IPS DF 6.9 (cell line): ENCODE results near the gene MAP3K14.

Experiments used
- DNase-seq: peaks from one replicate; pipeline ENCODE4 v3.0.0-alpha.2; 2013; ENCODE audit warnings: low read depth, low spot score
- H3K27ac ChIP-seq: one replicate; pipeline ENCODE4 v1.5.1; 2013; ENCODE audit warnings: low read length, control low read depth
- H3K27me3 ChIP-seq: 2 replicates; pipeline ENCODE4 v1.6.1; 2013; ENCODE audit warnings: mild to moderate bottlenecking, low read length; ENCODE audit not compliant: control insufficient read depth, insufficient read depth
- H3K36me3 ChIP-seq: 2 replicates; pipeline ENCODE4 v1.6.1; 2013; ENCODE audit warnings: low read length; ENCODE audit not compliant: control insufficient read depth, insufficient read depth
- H3K4me1 ChIP-seq: 2 replicates; pipeline ENCODE4 v1.6.1; 2013; ENCODE audit warnings: low read length; ENCODE audit not compliant: control insufficient read depth, insufficient read depth
- H3K4me3 ChIP-seq: 2 replicates; pipeline ENCODE4 v1.5.1; 2013; ENCODE audit warnings: mild to moderate bottlenecking, low read length
- H3K9me3 ChIP-seq: 2 replicates; pipeline ENCODE4 v1.6.1; 2013; ENCODE audit warnings: low read length, inconsistent platforms; ENCODE audit not compliant: control insufficient read depth, insufficient read depth
- WGBS: extraction: QIAGEN DNeasy Blood & Tissue Kit; methylation state at CpG from one replicate; pipeline ENCODE4 v1.1.7; 2013; ENCODE audit warnings: mixed read lengths, missing lambda C conversion rate; ENCODE audit not compliant: insufficient read length, insufficient coverage; 5-methylcytosine and 5-hydroxymethylcytosine counted together

Gene MAP3K14

GRCh38 chr17:45232514-45233422 lies 84.1 kb downstream of the MAP3K14 start:
- H3K9me3 ChIP-seq: no peaks in the 10 kb centered on the region
- no peak overlapping the region for H3K4me3 ChIP-seq
- no CpG with 5 or more reads among the region's 9 CpGs for WGBS
- H3K27ac ChIP-seq: no peak overlapping the region
- H3K27me3 ChIP-seq: no peaks in the 10 kb centered on the region
- no peaks in the 10 kb centered on the region for H3K36me3 ChIP-seq
- peaks cover 10% of the 10 kb centered on the region for H3K4me1 ChIP-seq
- no peak for DNase-seq

GRCh38 chr17:45231481-45232116 lies 85.2 kb downstream of the MAP3K14 start:
- Histone ChIP-seq H3K4me1 (peaks cover 10% of the 10 kb centered on the region), H3K4me3 (no peak overlapping the region), H3K36me3 (no peaks in the 10 kb centered on the region), H3K27ac (no peak overlapping the region), H3K9me3 (no peaks in the 10 kb centered on the region), H3K27me3 (no peaks in the 10 kb centered on the region)
- no peak for DNase-seq
- WGBS: no CpG with 5 or more reads among the region's 19 CpGs

GRCh38 chr17:45230787-45231480 lies 85.9 kb downstream of the MAP3K14 start:
- no peaks in the 10 kb centered on the region for H3K36me3 ChIP-seq
- no peak overlapping the region for H3K27ac ChIP-seq
- DNase-seq: no peak
- no peak overlapping the region for H3K4me3 ChIP-seq
- no peaks in the 10 kb centered on the region for H3K27me3 ChIP-seq
- no CpG with 5 or more reads among the region's 12 CpGs for WGBS
- H3K9me3 ChIP-seq: no peaks in the 10 kb centered on the region
- peaks cover 8% of the 10 kb centered on the region for H3K4me1 ChIP-seq

GRCh38 chr17:45230410-45230786 lies 86.4 kb downstream of the MAP3K14 start:
- H3K4me3 ChIP-seq: no peak overlapping the region

GRCh38 chr17:45229681-45230409 lies 87.0 kb downstream of the MAP3K14 start:
- no peaks in the 10 kb centered on the region for H3K9me3 ChIP-seq

More at GRCh38 chr17:45230410-45230786, 86.4 kb downstream of the MAP3K14 start:
- no peak for DNase-seq
- Histone ChIP-seq H3K4me1 (peaks cover 9% of the 10 kb centered on the region), H3K9me3 (no peaks in the 10 kb centered on the region), H3K27ac (no peak overlapping the region), H3K27me3 (no peaks in the 10 kb centered on the region), H3K36me3 (no peaks in the 10 kb centered on the region)
- no CpG with 5 or more reads among the region's 4 CpGs for WGBS

GRCh38 chr17:45228763-45229539 lies 87.9 kb downstream of the MAP3K14 start:
- no peak overlapping the region for H3K4me3 ChIP-seq
- DNase-seq: no peak
- H3K27ac ChIP-seq: no peak overlapping the region
- no peaks in the 10 kb centered on the region for H3K9me3 ChIP-seq
- peaks cover 9% of the 10 kb centered on the region for H3K4me1 ChIP-seq
- no peaks in the 10 kb centered on the region for H3K36me3 ChIP-seq
- H3K27me3 ChIP-seq: no peaks in the 10 kb centered on the region
- no CpG with 5 or more reads among the region's 19 CpGs for WGBS

More at GRCh38 chr17:45229681-45230409, 87.0 kb downstream of the MAP3K14 start:
- Histone ChIP-seq H3K4me3 (no peak overlapping the region), H3K4me1 (peaks cover 9% of the 10 kb centered on the region), H3K27me3 (no peaks in the 10 kb centered on the region), H3K36me3 (no peaks in the 10 kb centered on the region), H3K27ac (no peak overlapping the region)
- WGBS: no CpG with 5 or more reads among the region's 16 CpGs
- DNase-seq: no peak

- Histone ChIP-seq H3K4me1 (peaks cover 9% of the 10 kb centered on the region), H3K27me3 (no peaks in the 10 kb centered on the region), H3K27ac (no peak overlapping the region), H3K9me3 (no peaks in the 10 kb centered on the region), H3K4me3 (no peak overlapping the region), H3K36me3 (no peaks in the 10 kb centered on the region)
- DNase-seq: no peak
- WGBS: no CpG with 5 or more reads among the region's 17 CpGs
These were observed 88.7 kb downstream of the MAP3K14 start for GRCh38 chr17:45227926-45228762.

- DNase-seq: no peak
- H3K27me3 ChIP-seq: peaks cover under 1% of the 10 kb centered on the region; the same call in 1 of the 2 replicates
- H3K36me3 ChIP-seq: no peaks in the 10 kb centered on the region
- WGBS: no CpG with 5 or more reads among the region's 8 CpGs
- no peak overlapping the region for H3K27ac ChIP-seq
- H3K9me3 ChIP-seq: no peaks in the 10 kb centered on the region
- H3K4me1 ChIP-seq: peaks cover 9% of the 10 kb centered on the region
- H3K4me3 ChIP-seq: no peak overlapping the region
These were observed 89.5 kb downstream of the MAP3K14 start for GRCh38 chr17:45227101-45227925.
